NCI-H2029 (cell line): ENCODE measurements around the gene PARP4.
"Not testable (repeated sequence)": the region's sequence is repeated elsewhere in the genome, so short reads cannot be mapped to it uniquely, and the experiment has no call there.

Experiments
- DNase-seq: peaks from one replicate; lab custom pipeline; 2025; lab: John Stamatoyannopoulos, UW

PARP4 gene

GRCh38 chr13:24444851-24445250 is 67.7 kb downstream of the PARP4 start:
- not testable (repeated sequence) for DNase-seq

DNA sequence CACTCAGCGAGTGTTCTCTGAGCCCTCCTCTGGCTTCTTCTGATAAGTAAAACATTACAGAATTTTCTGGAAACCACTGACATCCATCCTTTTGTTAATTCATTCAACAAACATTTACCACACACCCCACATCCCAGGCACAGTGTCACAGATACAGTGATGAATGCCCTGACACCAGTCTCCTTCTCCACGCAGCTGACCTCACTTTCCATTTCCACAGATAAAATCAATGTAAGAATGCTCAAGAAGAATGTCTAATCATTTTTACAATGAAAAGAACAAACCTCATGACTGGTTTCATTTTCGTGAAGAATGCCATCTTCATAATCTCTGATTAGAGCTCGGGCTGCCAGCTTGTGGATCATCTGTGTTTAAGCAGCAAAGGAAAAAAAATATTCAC is 69.2 kb downstream of the PARP4 start:
- DNase-seq, result no peak

DNA sequence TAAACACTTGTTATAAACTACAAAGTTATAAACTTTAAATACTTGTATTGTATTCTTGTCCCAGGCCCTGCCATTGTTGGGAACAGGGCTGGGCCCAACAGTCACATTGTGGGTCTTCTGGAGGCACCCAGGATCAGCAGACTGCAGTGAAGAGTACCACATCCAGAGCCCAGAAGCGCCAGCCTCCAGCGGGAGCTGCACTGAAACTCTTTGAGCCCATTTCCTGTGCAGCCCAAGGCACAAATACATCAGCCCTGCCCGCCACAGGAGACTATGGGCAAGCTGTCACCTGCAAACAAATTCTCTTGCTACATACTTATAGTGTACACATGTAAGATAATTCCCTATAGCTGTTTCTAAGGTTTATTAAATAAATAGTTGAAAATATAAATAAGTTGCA is 86.5 kb downstream of the PARP4 start:
- DNase-seq, result not testable (repeated sequence)

DNA sequence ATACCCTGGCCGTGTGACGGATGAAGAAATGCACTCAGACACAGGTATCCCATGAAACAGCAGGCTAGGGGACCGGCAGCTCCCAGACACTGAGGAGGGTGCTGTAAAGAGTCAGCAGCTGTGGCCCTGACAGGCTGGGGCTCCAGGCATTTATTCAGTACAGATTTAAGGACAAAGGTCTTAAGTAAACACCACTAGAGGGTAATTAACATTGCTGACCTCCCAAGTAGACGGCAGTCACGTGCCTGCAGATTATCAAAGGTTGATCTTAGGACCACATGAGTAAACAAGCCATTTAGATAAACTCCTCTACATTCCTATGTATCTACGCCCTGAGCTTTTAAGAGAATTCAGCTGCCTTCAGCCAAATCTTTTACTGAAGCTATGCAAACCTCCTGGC is 92.9 kb downstream of the PARP4 start:
- DNase-seq, result not testable (repeated sequence)

GRCh38 chr13:24407844-24408243 is 104.7 kb downstream of the PARP4 start:
- no peak for DNase-seq

DNA sequence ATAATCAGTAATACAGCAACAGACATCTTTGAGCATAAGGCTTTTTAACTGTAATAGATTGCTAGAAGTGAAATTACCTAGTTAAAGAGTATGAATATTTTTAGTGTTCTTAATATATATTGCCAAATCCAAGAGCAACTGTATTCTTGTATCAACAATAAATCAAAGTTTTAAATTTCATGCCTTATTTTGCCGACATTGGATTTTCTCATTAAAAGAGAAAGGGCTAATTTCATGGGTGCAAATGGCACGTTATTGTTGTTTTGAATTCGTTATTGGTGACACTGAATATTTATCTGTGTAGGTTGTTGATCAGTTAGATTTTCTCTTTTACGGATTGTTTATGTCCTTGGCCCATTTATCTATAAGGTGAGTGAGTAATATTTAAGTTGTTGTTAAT is 106.1 kb downstream of the PARP4 start:
- no peak for DNase-seq

- DNase-seq, result no peak
Measured at GRCh38 chr13:24396821-24397220, 115.8 kb downstream of the PARP4 start.

DNA sequence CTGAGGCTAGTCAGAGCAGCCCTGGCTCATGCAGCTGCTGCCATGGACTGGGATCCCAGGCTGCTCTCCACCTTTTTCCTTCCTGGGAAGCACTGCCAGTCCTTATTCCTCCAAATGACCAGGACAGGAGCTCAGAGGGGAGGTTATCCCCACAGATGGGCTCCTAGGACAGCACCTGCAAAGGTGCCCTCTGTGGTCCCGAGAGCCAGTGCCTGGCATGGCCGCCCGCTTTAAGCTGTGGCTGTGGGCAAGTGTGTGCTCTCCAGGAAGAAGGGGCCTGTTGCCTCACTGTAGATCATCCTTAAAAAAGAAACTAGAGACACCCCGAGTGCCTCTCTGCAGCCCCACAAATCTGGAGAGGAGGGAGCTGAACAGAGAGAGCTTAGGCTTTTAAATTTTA is 119.6 kb downstream of the PARP4 start:
- no peak for DNase-seq

DNA sequence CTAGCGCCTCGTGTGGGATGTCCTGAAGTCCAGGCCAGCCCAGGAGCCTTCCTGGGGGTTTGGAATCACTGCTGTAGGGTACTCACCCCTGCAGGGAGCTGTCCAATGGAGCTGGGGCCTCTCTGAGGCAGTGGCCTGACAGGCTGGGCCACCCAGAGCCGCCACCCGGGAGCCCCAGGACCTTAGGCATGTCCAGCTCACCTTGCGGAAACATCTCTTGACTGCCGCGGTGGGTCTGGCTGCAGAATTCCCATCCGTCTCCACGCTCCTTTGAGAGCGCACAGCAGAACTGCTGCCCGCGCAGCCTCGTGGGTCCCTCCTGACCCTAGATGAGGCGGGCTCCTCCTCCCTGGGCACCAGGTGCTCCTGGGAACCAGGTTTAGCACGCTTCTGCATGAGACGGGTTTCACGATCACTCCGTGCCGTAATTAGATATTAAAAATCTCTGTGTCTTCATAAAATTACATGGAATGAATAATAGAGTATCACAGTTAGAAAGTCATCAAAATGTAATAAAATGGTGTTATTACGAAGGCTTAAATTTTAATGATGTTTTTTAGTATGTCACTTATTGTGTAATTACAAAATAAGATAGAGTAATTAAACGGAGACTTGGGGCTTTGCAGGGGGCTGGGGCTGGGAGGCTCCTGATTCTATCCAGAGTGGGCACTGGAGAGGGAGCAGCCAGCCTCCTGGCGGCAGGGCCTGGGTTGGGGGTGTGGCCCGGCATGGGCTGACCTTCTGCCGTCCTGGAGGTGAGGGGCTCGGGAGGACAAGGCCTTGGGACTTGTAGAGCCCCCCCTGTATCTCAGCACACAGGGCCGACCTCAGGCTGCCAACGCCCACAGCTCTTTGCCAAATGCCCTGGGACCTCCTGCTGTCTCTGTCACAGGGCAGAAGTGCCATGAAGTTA is 120.6 kb downstream of the PARP4 start:
- DNase-seq, result not testable (repeated sequence)

- DNase-seq, result not testable (repeated sequence)
Measured at GRCh38 chr13:24390795-24391194, 121.8 kb downstream of the PARP4 start.

DNA sequence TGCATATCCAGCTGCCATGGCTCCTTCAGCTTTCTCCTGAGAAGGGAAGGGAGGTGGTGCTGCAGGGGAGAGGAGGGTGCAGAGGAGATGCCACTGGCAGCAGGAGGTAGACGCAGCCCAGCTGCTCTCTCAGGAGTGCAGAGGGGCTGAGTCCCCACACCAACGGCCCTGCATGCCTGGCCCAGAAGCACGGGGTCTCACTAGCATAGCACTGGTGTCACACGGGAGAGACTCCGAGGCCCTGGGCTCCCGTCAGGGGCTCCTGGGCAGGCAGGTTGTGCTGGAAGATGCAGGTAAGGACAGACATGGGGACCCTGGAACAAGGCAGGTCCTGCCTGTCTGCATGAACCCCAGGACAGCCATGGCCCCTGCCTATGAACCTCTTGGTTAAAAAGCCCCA is 123.1 kb downstream of the PARP4 start:
- no peak for DNase-seq

GRCh38 chr13:24388743-24389142 is 123.8 kb downstream of the PARP4 start:
- not testable (repeated sequence) for DNase-seq

- DNase-seq, result no peak
Measured at GRCh38 chr13:24386816-24387708, 125.5 kb downstream of the PARP4 start.

DNA sequence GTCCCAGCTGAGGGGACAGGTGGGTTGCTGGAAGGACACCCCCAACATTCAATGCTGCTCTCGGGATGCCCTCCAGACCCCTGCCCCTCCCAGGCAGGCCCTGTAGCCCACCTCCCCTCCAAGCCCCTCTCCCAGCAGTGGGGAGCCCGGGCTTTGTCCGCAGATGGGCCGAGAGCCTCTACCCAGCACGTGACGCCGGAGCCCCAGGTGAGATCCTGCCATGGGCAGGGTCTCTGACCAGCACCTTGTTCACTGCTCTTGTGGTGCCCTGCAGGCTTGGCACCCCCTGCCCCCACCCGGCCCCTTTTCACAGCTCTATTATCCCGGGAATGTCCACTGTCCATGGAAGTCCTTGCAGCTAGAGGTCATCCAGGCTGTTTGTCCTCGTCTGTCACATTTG is 126.7 kb downstream of the PARP4 start:
- no peak for DNase-seq

DNA sequence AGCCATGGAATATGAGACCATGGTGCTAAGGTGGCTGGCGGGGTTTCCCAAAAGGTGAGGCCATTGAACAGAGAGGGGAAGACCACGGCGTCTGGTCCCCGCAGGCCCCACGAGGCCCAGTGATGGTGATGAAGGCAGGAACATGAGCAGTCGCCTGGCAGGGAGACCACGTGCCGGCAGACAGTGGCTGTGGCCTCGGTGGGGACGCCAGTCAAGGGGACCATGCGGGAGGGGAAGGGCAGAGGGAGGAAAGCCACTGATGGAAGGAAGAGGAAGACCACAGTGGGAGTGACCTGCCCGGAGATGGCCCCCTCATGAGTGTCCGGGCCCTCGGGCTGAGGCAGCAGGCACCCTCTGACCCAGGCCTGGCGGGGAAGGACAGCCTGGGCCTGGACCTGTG is 127.6 kb downstream of the PARP4 start:
- DNase-seq, result not testable (repeated sequence)

GRCh38 chr13:24384091-24384490 is 128.5 kb downstream of the PARP4 start:
- DNase-seq, result not testable (repeated sequence)

- DNase-seq, result no peak
Measured at GRCh38 chr13:24381541-24382265, 130.9 kb downstream of the PARP4 start.

DNA sequence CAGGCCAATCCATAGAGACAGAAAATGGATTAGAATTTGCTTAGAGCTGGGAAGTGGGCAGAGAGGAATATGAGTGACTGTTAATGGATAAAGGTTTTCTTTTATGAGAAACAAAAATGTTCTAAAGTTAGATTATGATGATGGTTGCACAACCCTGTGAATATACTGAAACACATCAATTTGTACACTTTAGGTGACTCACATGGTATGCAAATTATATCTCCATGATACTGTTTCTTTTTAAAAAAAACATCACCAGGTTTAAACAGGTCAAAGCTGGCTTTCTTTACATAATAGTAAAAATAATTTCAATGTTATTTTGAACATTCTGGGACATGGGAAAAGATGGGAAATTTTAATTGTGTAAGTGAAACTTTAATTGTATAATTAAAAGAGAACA is 131.7 kb downstream of the PARP4 start:
- not testable (repeated sequence) for DNase-seq

DNA sequence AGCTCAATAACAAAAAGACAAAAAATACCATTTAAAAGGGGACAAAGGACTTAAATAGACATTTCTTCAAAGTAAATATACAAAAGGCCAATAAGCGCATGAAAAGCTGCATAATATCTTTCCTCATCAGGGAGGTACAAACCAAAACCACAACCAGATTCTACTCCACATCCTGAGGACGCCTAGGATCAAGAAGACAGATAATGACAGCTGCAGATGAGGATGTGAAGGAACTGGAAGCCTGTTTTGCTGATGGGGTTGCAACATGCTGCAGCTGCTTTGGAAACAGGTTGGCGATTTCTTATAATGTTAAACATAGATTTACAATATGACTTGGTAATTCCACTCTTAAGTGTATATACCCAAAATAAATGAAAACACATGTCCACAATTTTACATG is 132.4 kb downstream of the PARP4 start:
- not testable (repeated sequence) for DNase-seq

DNA sequence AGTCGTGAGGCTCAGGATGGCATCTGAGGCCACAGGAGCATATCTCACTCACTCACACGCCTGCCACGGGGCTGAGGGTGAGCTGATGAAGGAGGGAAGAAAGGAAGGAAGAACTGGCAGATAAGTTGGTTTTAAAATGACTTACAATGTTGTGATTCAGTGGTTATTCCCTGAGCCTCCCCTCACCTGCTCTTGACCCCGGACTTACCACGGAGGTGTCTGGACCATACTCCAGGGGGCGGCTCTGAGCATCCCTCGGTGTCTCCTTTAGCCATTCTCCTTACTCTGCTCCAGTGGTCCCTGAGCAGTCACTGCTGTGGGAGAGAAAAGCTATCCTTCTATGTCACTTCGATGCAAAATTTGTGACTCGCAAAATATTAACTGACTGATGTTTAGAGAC is 141.3 kb downstream of the PARP4 start:
- not testable (repeated sequence) for DNase-seq
